HUES6 (cell line): Measurements from ENCODE around the gene NAGLU.

ENCODE experiments used
- H3K27ac ChIP-seq: 2 replicates; pipeline ENCODE4 v1.7.0; 2013; ENCODE audit warnings: low read depth, mild to moderate bottlenecking, low read length, inconsistent platforms
- H3K27me3 ChIP-seq: 2 replicates; pipeline ENCODE4 v1.6.1; 2013; ENCODE audit warnings: low read length; ENCODE audit not compliant: control insufficient read depth, insufficient read depth
- H3K36me3 ChIP-seq: 2 replicates; pipeline ENCODE4 v1.6.1; 2013; ENCODE audit warnings: low read length; ENCODE audit not compliant: control insufficient read depth, insufficient read depth
- H3K4me1 ChIP-seq: 2 replicates; pipeline ENCODE4 v1.6.1; 2013; ENCODE audit warnings: low read length; ENCODE audit not compliant: control insufficient read depth, insufficient read depth
- H3K4me3 ChIP-seq: 2 replicates; pipeline ENCODE4 v1.5.1; 2013; ENCODE audit warnings: low read depth, low read length
- H3K9ac ChIP-seq: one replicate; pipeline ENCODE4 v1.6.1; 2013; ENCODE audit warnings: mild to moderate bottlenecking, low read length
- H3K9me3 ChIP-seq: 2 replicates; pipeline ENCODE4 v1.6.1; 2013; ENCODE audit warnings: low read depth, low read length; ENCODE audit not compliant: control insufficient read depth, insufficient read depth

Gene NAGLU

GRCh38 chr17:42512246-42512645 lies 23.8 kb upstream of the NAGLU start:
- Histone ChIP-seq H3K9ac (no peak overlapping the region), H3K27me3 (no peaks in the 10 kb centered on the region), H3K27ac (no peak overlapping the region), H3K36me3 (peaks cover 48% of the 10 kb centered on the region), H3K4me1 (no peaks in the 10 kb centered on the region; the same call in 1 of the 2 replicates), H3K9me3 (no peaks in the 10 kb centered on the region), H3K4me3 (no peak overlapping the region)

- Histone ChIP-seq H3K27me3 (no peaks in the 10 kb centered on the region), H3K36me3 (peaks cover 43% of the 10 kb centered on the region), H3K4me3 (no peak overlapping the region), H3K27ac (no peak overlapping the region), H3K9ac (no peak overlapping the region), H3K4me1 (no peaks in the 10 kb centered on the region; the same call in 1 of the 2 replicates), H3K9me3 (no peaks in the 10 kb centered on the region)
These were observed 23.2 kb upstream of the NAGLU start for GRCh38 chr17:42512733-42513251.

GRCh38 chr17:42513686-42514085 lies 22.4 kb upstream of the NAGLU start:
- Histone ChIP-seq H3K4me1 (peaks cover 7% of the 10 kb centered on the region), H3K9me3 (no peaks in the 10 kb centered on the region), H3K36me3 (peaks cover 38% of the 10 kb centered on the region), H3K27ac (no peak overlapping the region), H3K9ac (no peak overlapping the region), H3K4me3 (no peak overlapping the region), H3K27me3 (no peaks in the 10 kb centered on the region)

GRCh38 chr17:42514279-42514678 lies 21.8 kb upstream of the NAGLU start:
- no peak overlapping the region for H3K4me3 ChIP-seq
- no peaks in the 10 kb centered on the region for H3K9me3 ChIP-seq
- H3K9ac ChIP-seq: no peak overlapping the region
- peaks cover 13% of the 10 kb centered on the region for H3K4me1 ChIP-seq
- H3K27me3 ChIP-seq: no peaks in the 10 kb centered on the region
- H3K36me3 ChIP-seq: peaks cover 32% of the 10 kb centered on the region
- no peak overlapping the region for H3K27ac ChIP-seq

GRCh38 chr17:42514867-42515266 lies 21.2 kb upstream of the NAGLU start:
- Histone ChIP-seq H3K9me3 (no peaks in the 10 kb centered on the region), H3K27me3 (no peaks in the 10 kb centered on the region), H3K4me1 (peaks cover 19% of the 10 kb centered on the region), H3K27ac (no peak overlapping the region), H3K4me3 (no peak overlapping the region), H3K9ac (no peak overlapping the region), H3K36me3 (peaks cover 27% of the 10 kb centered on the region)

GRCh38 chr17:42517516-42517915 lies 18.5 kb upstream of the NAGLU start:
- H3K4me1 ChIP-seq: peaks cover 32% of the 10 kb centered on the region
- H3K27ac ChIP-seq: no peak overlapping the region
- no peak overlapping the region for H3K9ac ChIP-seq
- no peak overlapping the region for H3K4me3 ChIP-seq
- no peaks in the 10 kb centered on the region for H3K27me3 ChIP-seq
- H3K36me3 ChIP-seq: peaks cover 28% of the 10 kb centered on the region
- no peaks in the 10 kb centered on the region for H3K9me3 ChIP-seq

- Histone ChIP-seq H3K9me3 (no peaks in the 10 kb centered on the region), H3K27me3 (no peaks in the 10 kb centered on the region), H3K9ac (peak overlapping the region; percentile 76), H3K27ac (no peak overlapping the region), H3K4me3 (no peak overlapping the region), H3K36me3 (peaks cover 28% of the 10 kb centered on the region), H3K4me1 (peaks cover 32% of the 10 kb centered on the region)
These were observed 17.8 kb upstream of the NAGLU start for GRCh38 chr17:42518046-42518754.

GRCh38 chr17:42518755-42519545 lies 17.1 kb upstream of the NAGLU start:
- Histone ChIP-seq H3K4me1 (peaks cover 32% of the 10 kb centered on the region), H3K9me3 (no peaks in the 10 kb centered on the region), H3K27ac (no peak overlapping the region), H3K27me3 (no peaks in the 10 kb centered on the region), H3K36me3 (peaks cover 23% of the 10 kb centered on the region), H3K9ac (peak overlapping the region; percentile 76), H3K4me3 (no peak overlapping the region)

- Histone ChIP-seq H3K4me1 (peaks cover 32% of the 10 kb centered on the region), H3K9ac (peak overlapping the region; percentile 76), H3K9me3 (no peaks in the 10 kb centered on the region), H3K27ac (peak overlapping the region; percentile 66; the same call in 1 of the 2 replicates), H3K36me3 (peaks cover 20% of the 10 kb centered on the region), H3K4me3 (peak overlapping the region; percentile 6; the same call in 1 of the 2 replicates), H3K27me3 (no peaks in the 10 kb centered on the region)
These were observed 16.2 kb upstream of the NAGLU start for GRCh38 chr17:42519546-42520491.

GRCh38 chr17:42520540-42520951 lies 15.5 kb upstream of the NAGLU start:
- H3K27ac ChIP-seq: peak overlapping the region; percentile 66; the same call in 1 of the 2 replicates

More at GRCh38 chr17:42520540-42520951, 15.5 kb upstream of the NAGLU start:
- Histone ChIP-seq H3K9ac (peak overlapping the region; percentile 76), H3K36me3 (peaks cover 20% of the 10 kb centered on the region), H3K27me3 (no peaks in the 10 kb centered on the region), H3K4me3 (no peak overlapping the region), H3K4me1 (peaks cover 32% of the 10 kb centered on the region), H3K9me3 (no peaks in the 10 kb centered on the region)
